GM18951 (cell line): ENCODE measurements around the gene HIVEP1.

Source experiments
- POLR2A ChIP-seq: IDR thresholded peaks from 4 replicates; pipeline ENCODE4 v1.6.1; 2011; ENCODE audit warnings: mild to moderate bottlenecking; ENCODE audit not compliant: insufficient read length, insufficient read depth; ENCODE audit errors: extremely low read depth
- in situ Hi-C: fragments of 300-500 bp; cut with MboI; formaldehyde crosslinking; loops from one replicate; pipeline ENCODE4 v1.12.0; 2022; ENCODE audit warnings: low sequenced_read_pairs, mixed read lengths, inconsistent platforms; ENCODE audit not compliant: unreplicated experiment

HIVEP1 gene

GRCh38 chr6:12001004-12001705 is 11.0 kb upstream of the HIVEP1 start:
- TF ChIP-seq POLR2A: no peak
- in situ Hi-C loops: no loop called here

- in situ Hi-C loops: no loop called here
- TF ChIP-seq POLR2A: no peak
Measured at GRCh38 chr6:12001706-12002435, 10.2 kb upstream of the HIVEP1 start.

- TF ChIP-seq POLR2A: no peak
- in situ Hi-C loops: no loop called here
Measured at GRCh38 chr6:12007473-12007872, 4.6 kb upstream of the HIVEP1 start.

- in situ Hi-C loops: no loop called here
- no peak for TF ChIP-seq POLR2A
Measured at GRCh38 chr6:12007887-12008286, 4.2 kb upstream of the HIVEP1 start.

- TF ChIP-seq POLR2A: peak; percentile 69
- in situ Hi-C loops: no loop called here
Measured at GRCh38 chr6:12008366-12009179, 3.5 kb upstream of the HIVEP1 start.

GRCh38 chr6:12009180-12009685 is 2.9 kb upstream of the HIVEP1 start:
- in situ Hi-C loops: no loop called here
- peak; percentile 14 for TF ChIP-seq POLR2A

GRCh38 chr6:12009876-12010634 is 2.1 kb upstream of the HIVEP1 start:
- no peak for TF ChIP-seq POLR2A
- in situ Hi-C loops: no loop called here

- in situ Hi-C loops: no loop called here
Measured at GRCh38 chr6:12010635-12011275, 1.4 kb upstream of the HIVEP1 start.

GRCh38 chr6:12011276-12012037 is 655 bp upstream of the HIVEP1 start:
- peak; percentile 43 for TF ChIP-seq POLR2A
- in situ Hi-C loops: no loop called here

More at GRCh38 chr6:12010635-12011275, 1.4 kb upstream of the HIVEP1 start:
- peak; percentile 30 for TF ChIP-seq POLR2A

GRCh38 chr6:12012558-12013306 is 620 bp downstream of the HIVEP1 start:
- peak; percentile 51 for TF ChIP-seq POLR2A
- in situ Hi-C loops: no loop called here

- no peak for TF ChIP-seq POLR2A
- in situ Hi-C loops: no loop called here
Measured at GRCh38 chr6:12013307-12013719, 1.2 kb downstream of the HIVEP1 start.
